ENCODE data around the gene CALCB.

GRCh38 chr11:15123849-15124248 is 50.5 kb downstream of the CALCB start:
- TF ChIP-seq POLR2AphosphoS5 (IDR thresholded peaks at IDR 0.05; ENCODE audit: low read length) (no peak), IKZF1 (conservative IDR thresholded peaks at IDR 0.05) (no peak), REST (IDR thresholded peaks at IDR 0.05; ENCODE audit: low read depth, low read length) (no peak), MYC (IDR thresholded peaks at IDR 0.05; ENCODE audit: insufficient read depth, insufficient read length, insufficient replicate concordance, low read length, severe bottlenecking) (no peak), ZBTB11 (CRISPR knock-in tag; IDR thresholded peaks at IDR 0.05) (no peak), SMC3 (IDR thresholded peaks at IDR 0.05; ENCODE audit: borderline replicate concordance, low read length) (no peak), ZNF384 (IDR thresholded peaks at IDR 0.05; ENCODE audit: borderline replicate concordance, low read depth, low read length) (no peak)
